ENCODE measurements around the gene CMTM1.

- TF ChIP-seq POLR2AphosphoS5 (IDR thresholded peaks at IDR 0.05; ENCODE audit: low read depth) (no peak), CTCF (conservative IDR thresholded peaks at IDR 0.05; ENCODE audit: low read depth in 2 of 2) (no peak), REST (IDR thresholded peaks at IDR 0.05; ENCODE audit: unreplicated experiment) (no peak), CREB1 (CRISPR knock-in tag; IDR thresholded peaks at IDR 0.05; ENCODE audit: low read depth) (no peak), EZH2 (IDR thresholded peaks at IDR 0.05; ENCODE audit: low read depth, unreplicated experiment) (no peak), EZH2phosphoT487 (IDR thresholded peaks at IDR 0.05; ENCODE audit: unreplicated experiment) (no peak), ZNF331 (CRISPR knock-in tag; IDR thresholded peaks at IDR 0.05; ENCODE audit: low read depth) (no peak), JUNB (IDR thresholded peaks at IDR 0.05; ENCODE audit: unreplicated experiment) (no peak), ETS1 (IDR thresholded peaks at IDR 0.05) (no peak), NANOG (IDR thresholded peaks at IDR 0.05; ENCODE audit: borderline replicate concordance) (no peak)
Measured at GRCh38 chr16:66590322-66590721, 24.1 kb downstream of the CMTM1 start.
